Left colon (tissue), 2 donors: ENCODE measurements around the gene TMCO4. TPM values are rescaled to one million over a fixed set of nuclear protein-coding genes. Genes with fewer than 3 reads are reported as not detected.

Experiments used
- ATAC-seq: fragments of 200-7000 bp; cut with Tn5 transposase; one replicate; pipeline ENCODE4 v1.9.1; 2020; ENCODE audit warnings: mild to moderate bottlenecking, moderate library complexity
- DNase-seq, 2 donors: peaks; one replicate each; pipeline ENCODE4 v3.0.0-alpha.2; 2020
- intact Hi-C, 2 donors: fragments of 100-400 bp; cut with DNase I in 1 of 2; cut with micrococcal nuclease in 1 of 2; formaldehyde crosslinking; loops; one replicate each; pipeline versions ENCODE4 v1.11.2 to v1.14.0; 2022; cut with DNase I, micrococcal nuclease
- total RNA-seq, 2 donors: library from RNA; stranded (reverse); fragmentation: NEBNext Ultra II Directional; extraction: Animal tissue kit (Norgen Biotek cat#: 25700); gene quantifications; one replicate each; pipeline ENCODE4 v1.2.1, GENCODE V29; 2021
- donor health status: DM: no; HTN: no; CAD: no.
- donor health status: DM: yes; HTN: yes; CAD: no.

The TMCO4 gene
- total RNA-seq, 2 donors from 2014 or later = 28.9 to 31.1 TPM

GRCh38 chr1:19682257-19682656, 117.5 kb downstream of the TMCO4 start:
- intact Hi-C loops = no loop called here
- ATAC-seq (no peak), DNase-seq (no peak)

- intact Hi-C loops = no loop called here
- ATAC-seq = no peak
- DNase-seq = no peak
These were observed 119.1 kb downstream of the TMCO4 start for GRCh38 chr1:19680644-19681043.

GRCh38 chr1:19679691-19680090, 120.0 kb downstream of the TMCO4 start:
- no peak for DNase-seq
- ATAC-seq = no peak
- intact Hi-C loops = no loop called here

GRCh38 chr1:19678931-19679453, 120.7 kb downstream of the TMCO4 start:
- DNase-seq (no peak), ATAC-seq (peak; percentile 16)
- intact Hi-C loops = no loop called here

- intact Hi-C loops = no loop called here
- DNase-seq (no peak), ATAC-seq (peak; percentile 28)
These were observed 121.2 kb downstream of the TMCO4 start for GRCh38 chr1:19678493-19678892.

GRCh38 chr1:19676438-19676922, 123.2 kb downstream of the TMCO4 start:
- DNase-seq (peak in 1 of 2 donors; percentile 45), ATAC-seq (peak; percentile 61)
- intact Hi-C loops = no loop called here

- DNase-seq = no peak
- intact Hi-C loops = no loop called here
- ATAC-seq = no peak
These were observed 123.9 kb downstream of the TMCO4 start for GRCh38 chr1:19675797-19676196.

GRCh38 chr1:19672237-19672636, 127.5 kb downstream of the TMCO4 start:
- intact Hi-C loops = no loop called here
- no peak for DNase-seq
- ATAC-seq = no peak

- no peak for ATAC-seq
- intact Hi-C loops = no loop called here
- no peak for DNase-seq
These were observed 128.9 kb downstream of the TMCO4 start for GRCh38 chr1:19670787-19671186.

- ATAC-seq (no peak), DNase-seq (no peak)
- intact Hi-C loops = no loop called here
These were observed 130.8 kb downstream of the TMCO4 start for GRCh38 chr1:19668888-19669287.

GRCh38 chr1:19665496-19666465, 133.9 kb downstream of the TMCO4 start:
- DNase-seq = no peak
- ATAC-seq = peak; percentile 24
- intact Hi-C loops = no loop called here

GRCh38 chr1:19665186-19665495, 134.6 kb downstream of the TMCO4 start:
- DNase-seq = no peak
- intact Hi-C loops = no loop called here
- no peak for ATAC-seq

GRCh38 chr1:19664453-19665185, 135.1 kb downstream of the TMCO4 start, which contains the start of gene HTR6:
Gene HTR6, plus strand, starts transcription at chr1:19664875. Its CDS starts 879 bp downstream, at chr1:19665754.
- DNase-seq = no peak
- intact Hi-C loops = no loop called here
- ATAC-seq = peak; percentile 29

- no peak for DNase-seq
- no peak for ATAC-seq
- intact Hi-C loops = no loop called here
These were observed 137.4 kb downstream of the TMCO4 start for GRCh38 chr1:19662313-19662712.

- no peak for ATAC-seq
- intact Hi-C loops = no loop called here
- DNase-seq = no peak
These were observed 137.9 kb downstream of the TMCO4 start for GRCh38 chr1:19661721-19662228.

- intact Hi-C loops = no loop called here
- DNase-seq = no peak
These were observed 141.5 kb downstream of the TMCO4 start for GRCh38 chr1:19658186-19658585.

GRCh38 chr1:19657511-19657910, 142.2 kb downstream of the TMCO4 start:
- DNase-seq (no peak), ATAC-seq (no peak)
- intact Hi-C loops = no loop called here

More at GRCh38 chr1:19658186-19658585, 141.5 kb downstream of the TMCO4 start:
- no peak for ATAC-seq

- intact Hi-C loops = no loop called here
- DNase-seq (no peak), ATAC-seq (no peak)
These were observed 142.8 kb downstream of the TMCO4 start for GRCh38 chr1:19656780-19657466.
